Hindlimb muscle (tissue), 1 donor: ENCODE measurements around the gene GPATCH8. TPM values are rescaled to one million over a fixed set of nuclear protein-coding genes. Genes with fewer than 3 reads are reported as not detected.
"Not testable (repeated sequence)": the region's sequence is repeated elsewhere in the genome, so short reads cannot be mapped to it uniquely, and the experiment has no call there.

Experiments
- DNase-seq: peaks from one replicate; pipeline ENCODE4 v3.0.0-alpha.2; 2013
- polyA plus RNA-seq: library from polyadenylated mRNA; unstranded; fragments of 120-200 nt; gene quantifications from one replicate; pipeline ENCODE4 v1.2.1, GENCODE V29; 2013; ENCODE audit not compliant: insufficient read length

GPATCH8 gene
- polyA plus RNA-seq, 1 donor: 34.8 TPM

- no peak for DNase-seq
Observed at GRCh38 chr17:44527102-44527501, 23.9 kb upstream of the GPATCH8 start.

GRCh38 chr17:44523672-44523972 is 20.4 kb upstream of the GPATCH8 start:
- DNase-seq: no peak

GRCh38 chr17:44522883-44523671 is 19.9 kb upstream of the GPATCH8 start:
- DNase-seq: no peak

GRCh38 chr17:44518032-44518431 is 14.8 kb upstream of the GPATCH8 start:
- no peak for DNase-seq

GRCh38 chr17:44511241-44512134 is 8.3 kb upstream of the GPATCH8 start:
- not testable (repeated sequence) for DNase-seq

GRCh38 chr17:44506939-44507604 is 3.9 kb upstream of the GPATCH8 start:
- not testable (repeated sequence) for DNase-seq

- peak; percentile 4 for DNase-seq
Observed at GRCh38 chr17:44502598-44503146, 534 bp downstream of the GPATCH8 start.

- DNase-seq: peak; percentile 6
Observed at GRCh38 chr17:44501866-44502375, 1.3 kb downstream of the GPATCH8 start.

- no peak for DNase-seq
Observed at GRCh38 chr17:44499722-44500121, 3.5 kb downstream of the GPATCH8 start.

- DNase-seq: no peak
Observed at GRCh38 chr17:44496815-44497214, 6.4 kb downstream of the GPATCH8 start.

- no peak for DNase-seq
Observed at GRCh38 chr17:44493339-44493738, 9.9 kb downstream of the GPATCH8 start.

- DNase-seq: no peak
Observed at GRCh38 chr17:44492706-44493272, 10.4 kb downstream of the GPATCH8 start.

- no peak for DNase-seq
Observed at GRCh38 chr17:44489581-44489980, 13.6 kb downstream of the GPATCH8 start.

- no peak for DNase-seq
Observed at GRCh38 chr17:44487170-44487569, 16.0 kb downstream of the GPATCH8 start.

GRCh38 chr17:44473367-44473766 is 29.8 kb downstream of the GPATCH8 start:
- DNase-seq: no peak

GRCh38 chr17:44469676-44470075 is 33.5 kb downstream of the GPATCH8 start:
- DNase-seq: no peak

- no peak for DNase-seq
Observed at GRCh38 chr17:44467108-44467507, 36.1 kb downstream of the GPATCH8 start.

GRCh38 chr17:44466339-44466738 is 36.9 kb downstream of the GPATCH8 start:
- DNase-seq: no peak

- DNase-seq: no peak
Observed at GRCh38 chr17:44465897-44466296, 37.3 kb downstream of the GPATCH8 start.

GRCh38 chr17:44465276-44465675 is 37.9 kb downstream of the GPATCH8 start:
- DNase-seq: no peak

- DNase-seq: no peak
Observed at GRCh38 chr17:44464037-44464436, 39.2 kb downstream of the GPATCH8 start.

GRCh38 chr17:44451832-44452231 is 51.4 kb downstream of the GPATCH8 start:
- no peak for DNase-seq
